IMR-90 (cell line): Measurements from ENCODE around the gene ARSD. TPM values are rescaled to one million over a fixed set of nuclear protein-coding genes. Genes with fewer than 3 reads are reported as not detected.

Experiments
- ATAC-seq: fragments of 200-7000 bp; cut with Tn5 transposase; 2 replicates; pipeline ENCODE4 v1.9.1; 2020; ENCODE audit warnings: low read depth, mild to moderate bottlenecking, moderate library complexity
- BruUV-seq: library from RNA; stranded (reverse); fragments of 400-500 nt; replicated peaks from 2 replicates; lab custom pipeline; 2021; lab: Mats Ljungman, UMichigan
- CTCF ChIA-PET: fragments of 300-600 bp; formaldehyde crosslinking; extraction: SDS; loops from one replicate; lab custom pipeline; 2021; ENCODE audit warnings: antibody characterized with exemption; lab: Yijun Ruan, JAX
- POLR2A ChIA-PET: fragments of 300-600 bp; sonication (Branson Sonifier 250); formaldehyde crosslinking; loops from one replicate; lab custom pipeline; 2022; ENCODE audit warnings: antibody characterized with exemption; ENCODE audit not compliant: unreplicated experiment; lab: Charles Lee
- DNase-seq: peaks from one replicate; pipeline ENCODE4 v3.0.0; 2013
- H2AFZ ChIP-seq: replicated peaks from 2 replicates; pipeline ENCODE3; 2013; ENCODE audit warnings: low read length, mild to moderate bottlenecking; ENCODE audit not compliant: poor library complexity
- H2AK5ac ChIP-seq: 2 replicates; pipeline ENCODE4 v1.6.1; 2013; ENCODE audit warnings: low read depth, low read length, inconsistent platforms
- H2AK9ac ChIP-seq: replicated peaks from 2 replicates; pipeline ENCODE3; 2013; ENCODE audit warnings: mild to moderate bottlenecking, low read depth, low read length, moderate library complexity; ENCODE audit not compliant: poor library complexity
- H2BK120ac ChIP-seq: 2 replicates; pipeline ENCODE4 v1.6.1; 2013; ENCODE audit warnings: low read depth, low read length, inconsistent platforms
- H2BK15ac ChIP-seq: 3 replicates; pipeline ENCODE4 v1.6.1; 2013; ENCODE audit warnings: low read depth, low read length, inconsistent platforms
- H2BK20ac ChIP-seq: 2 replicates; pipeline ENCODE4 v1.6.1; 2013; ENCODE audit warnings: low read depth, mild to moderate bottlenecking, inconsistent platforms, low read length, moderate library complexity
- H2BK5ac ChIP-seq: 2 replicates; pipeline ENCODE4 v1.6.1; 2013; ENCODE audit warnings: mild to moderate bottlenecking, low read depth, low read length, inconsistent platforms; ENCODE audit not compliant: poor library complexity, severe bottlenecking
- H3K14ac ChIP-seq: replicated peaks from 2 replicates; pipeline ENCODE4 v1.6.1; 2013; ENCODE audit warnings: low read depth, low read length, inconsistent platforms
- H3K18ac ChIP-seq: 2 replicates; pipeline ENCODE4 v1.6.1; 2013; ENCODE audit warnings: low read depth, low read length, control low read depth
- H3K23ac ChIP-seq: 2 replicates; pipeline ENCODE4 v1.6.1; 2013; ENCODE audit warnings: low read depth, low read length, inconsistent platforms
- H3K27ac ChIP-seq: 2 replicates; pipeline ENCODE4 v1.5.1; 2013; ENCODE audit warnings: mild to moderate bottlenecking, control low read depth, low read length; ENCODE audit not compliant: insufficient read depth
- H3K27me3 ChIP-seq: 2 replicates; pipeline ENCODE4 v1.6.1; 2013; ENCODE audit warnings: low read length; ENCODE audit not compliant: control insufficient read depth, insufficient read depth
- H3K36me3 ChIP-seq: 2 replicates; pipeline ENCODE4 v1.6.1; 2013; ENCODE audit warnings: low read length, mixed read lengths; ENCODE audit not compliant: control insufficient read depth, insufficient read depth
- H3K4ac ChIP-seq: 2 replicates; pipeline ENCODE4 v1.6.1; 2013; ENCODE audit warnings: low read depth, low read length, inconsistent platforms
- H3K4me1 ChIP-seq: 2 replicates; pipeline ENCODE4 v1.6.1; 2013; ENCODE audit warnings: low read length, mixed read lengths; ENCODE audit not compliant: control insufficient read depth, insufficient read depth
- H3K4me2 ChIP-seq: 2 replicates; pipeline ENCODE4 v1.6.1; 2013; ENCODE audit warnings: low read depth, mild to moderate bottlenecking, control low read depth, low read length, moderate library complexity
- H3K4me3 ChIP-seq: 2 replicates; pipeline ENCODE4 v1.5.1; 2013; ENCODE audit warnings: low read depth, mild to moderate bottlenecking, control low read depth, low read length, moderate library complexity; ENCODE audit not compliant: insufficient read depth
- H3K56ac ChIP-seq: 2 replicates; pipeline ENCODE4 v1.6.1; 2013; ENCODE audit warnings: low read length, inconsistent platforms; ENCODE audit not compliant: insufficient read depth; ENCODE audit errors: extremely low read depth
- H3K79me1 ChIP-seq, 2 experiments: 2 replicates each; pipeline ENCODE4 v1.6.1; 2013; ENCODE audit warnings: low read length in 2 of 2, inconsistent platforms in 1 of 2, low read depth in 1 of 2
- H3K9ac ChIP-seq: 2 replicates; pipeline ENCODE4 v1.6.1; 2013; ENCODE audit warnings: low read depth, low read length, control low read depth
- H3K9me1 ChIP-seq: 2 replicates; pipeline ENCODE4 v1.6.1; 2013; ENCODE audit warnings: low read length, inconsistent platforms; ENCODE audit not compliant: insufficient read depth
- H3K9me3 ChIP-seq: 2 replicates; pipeline ENCODE4 v1.6.1; 2013; ENCODE audit warnings: low read length; ENCODE audit not compliant: control insufficient read depth, insufficient read depth
- H4K20me1 ChIP-seq: 2 replicates; pipeline ENCODE4 v1.6.1; 2013; ENCODE audit warnings: low read length, inconsistent platforms; ENCODE audit not compliant: insufficient read depth
- H4K5ac ChIP-seq: 2 replicates; pipeline ENCODE4 v1.6.1; 2013; ENCODE audit warnings: mild to moderate bottlenecking, low read depth, low read length, control low read depth
- H4K8ac ChIP-seq, 2 experiments: 2 replicates each; pipeline ENCODE4 v1.6.1; 2013; ENCODE audit warnings: low read depth in 2 of 2, low read length in 2 of 2, control low read depth in 1 of 2, inconsistent platforms in 1 of 2
- H4K91ac ChIP-seq: 2 replicates; pipeline ENCODE4 v1.6.1; 2013; ENCODE audit warnings: low read depth, low read length, inconsistent platforms; ENCODE audit not compliant: insufficient read depth
- BHLHE40 ChIP-seq: fragments of 150-350 bp; IDR thresholded peaks from 2 replicates; pipeline ENCODE4 v1.6.1; 2016; ENCODE audit warnings: mild to moderate bottlenecking, low read depth, low read length
- CEBPB ChIP-seq: IDR thresholded peaks from 2 replicates; pipeline ENCODE4 v1.6.1; 2012; ENCODE audit warnings: low read depth, low read length, improper control_type of control experiment
- CHD1 ChIP-seq: IDR thresholded peaks from 2 replicates; pipeline ENCODE4 v1.6.1; 2012; ENCODE audit warnings: low read depth, low read length, improper control_type of control experiment
- ELK1 ChIP-seq: fragments of 150-350 bp; IDR thresholded peaks from 2 replicates; pipeline ENCODE4 v1.6.1; 2016; ENCODE audit warnings: low read depth, mild to moderate bottlenecking, low read length, moderate library complexity, borderline replicate concordance
- FOS ChIP-seq: fragments of 150-350 bp; IDR thresholded peaks from 2 replicates; pipeline ENCODE4 v1.6.1; 2016; ENCODE audit warnings: low read depth, low read length
- MAZ ChIP-seq: IDR thresholded peaks from 2 replicates; pipeline ENCODE4 v1.6.1; 2012; ENCODE audit warnings: low read depth, mild to moderate bottlenecking, low read length, improper control_type of control experiment, moderate library complexity, borderline replicate concordance
- WGBS, 2 experiments: methylation state at CpG; one replicate each; pipeline versions ENCODE4 v1.1.5 to v1.1.7; 2013; ENCODE audit warnings: missing lambda C conversion rate in 2 of 2; ENCODE audit not compliant: insufficient read length in 1 of 2; ENCODE audit errors: extremely low coverage in 2 of 2; 5-methylcytosine and 5-hydroxymethylcytosine counted together
- dilution Hi-C: fragments of 300-500 bp; cut with HindIII; formaldehyde crosslinking; loops from one replicate; pipeline ENCODE4 v1.14.3; 2018; ENCODE audit warnings: low sequenced_read_pairs; ENCODE audit not compliant: unreplicated experiment
- in situ Hi-C: fragments of 300-500 bp; cut with MboI; formaldehyde crosslinking; loops from 3 replicates; pipeline ENCODE4 v1.14.3; 2019; ENCODE audit warnings: low sequenced_read_pairs, inconsistent platforms, mixed read lengths
- intact Hi-C: fragments of 100-400 bp; cut with micrococcal nuclease; formaldehyde crosslinking; loops from 2 replicates; pipeline ENCODE4 v1.10.0; 2022
- polyA plus RNA-seq, 3 experiments: library from polyadenylated mRNA; depleted of rRNA; stranded (reverse); fragments of >200 nt; gene quantifications; 2 replicates each; pipeline ENCODE4 v1.2.3, GENCODE V29; 2012; ENCODE audit warnings: low replicate concordance in 1 of 3
- total RNA-seq: library from RNA; depleted of rRNA; stranded (reverse); fragments of >200 nt; gene quantifications from 2 replicates; pipeline ENCODE4 v1.2.3, GENCODE V29; 2012

Gene ARSD
- total and polyA plus RNA-seq, 2 of the 4 experiments (the other 2 are of a cell fraction): 5.1 to 6.3 TPM

- Histone ChIP-seq H2BK120ac (no peak overlapping the region), H2AFZ (no peak overlapping the region), H2AK5ac (no peak overlapping the region), H2AK9ac (no peak overlapping the region), H3K27ac (no peak overlapping the region), H4K91ac (no peak overlapping the region), H2BK20ac (no peak overlapping the region), H3K27me3 (no peaks in the 10 kb centered on the region), H3K14ac (no peak overlapping the region), H3K9ac (no peak overlapping the region), H3K4me2 (no peak overlapping the region), H4K5ac (no peak overlapping the region), H3K9me3 (no peaks in the 10 kb centered on the region), H3K4me3 (no peak overlapping the region), H3K4ac (no peak overlapping the region), H3K79me1 (no peaks in the 10 kb centered on the region), H3K36me3 (0 out of 2 replicates have a peak, but pooled peaks cover 2% of the 10 kb centered on the region), H4K20me1 (no peaks in the 10 kb centered on the region), H3K56ac (no peak overlapping the region), H2BK5ac (no peak overlapping the region), H3K4me1 (no peaks in the 10 kb centered on the region; the same call in 1 of the 2 replicates), H2BK15ac (no peak overlapping the region), H4K8ac (no peak overlapping the region), H3K23ac (no peak overlapping the region), H3K9me1 (no peaks in the 10 kb centered on the region), H3K18ac (no peak overlapping the region)
- no TSS peak for BruUV-seq
- ChIA-PET POLR2A (no interaction called here), CTCF (no interaction called here)
- TF ChIP-seq CHD1 (no peak), ELK1 (no peak), BHLHE40 (no peak), MAZ (no peak), CEBPB (no peak), FOS (no peak)
- WGBS, 2 experiments: no CpG with 5 or more reads among the region's 7 CpGs
- intact Hi-C loops: loop anchor here (5.0 kb wide), 1 partner anchor 111 kb away; no protein-coding TSS in a partner anchor
- dilution Hi-C loops: no loop called here
- in situ Hi-C loops: loop anchor here (25.0 kb wide), 1 partner anchor 749 kb away; no protein-coding TSS in a partner anchor
- DNase-seq (no peak), ATAC-seq (no peak)
Observed at GRCh38 chrX:2888309-2888708, 40.8 kb downstream of the ARSD start.
